CD4-positive, alpha-beta T cell treated with Interleukin-6 at 100 ng/mL for 8 hours (primary cell): Measurements from ENCODE around the gene RMI2.

Experiments
- DNase-seq: peaks from one replicate; pipeline ENCODE4 v3.0.0-alpha.2; 2020; ENCODE audit warnings: mixed read lengths, low spot score

Gene RMI2

DNA sequence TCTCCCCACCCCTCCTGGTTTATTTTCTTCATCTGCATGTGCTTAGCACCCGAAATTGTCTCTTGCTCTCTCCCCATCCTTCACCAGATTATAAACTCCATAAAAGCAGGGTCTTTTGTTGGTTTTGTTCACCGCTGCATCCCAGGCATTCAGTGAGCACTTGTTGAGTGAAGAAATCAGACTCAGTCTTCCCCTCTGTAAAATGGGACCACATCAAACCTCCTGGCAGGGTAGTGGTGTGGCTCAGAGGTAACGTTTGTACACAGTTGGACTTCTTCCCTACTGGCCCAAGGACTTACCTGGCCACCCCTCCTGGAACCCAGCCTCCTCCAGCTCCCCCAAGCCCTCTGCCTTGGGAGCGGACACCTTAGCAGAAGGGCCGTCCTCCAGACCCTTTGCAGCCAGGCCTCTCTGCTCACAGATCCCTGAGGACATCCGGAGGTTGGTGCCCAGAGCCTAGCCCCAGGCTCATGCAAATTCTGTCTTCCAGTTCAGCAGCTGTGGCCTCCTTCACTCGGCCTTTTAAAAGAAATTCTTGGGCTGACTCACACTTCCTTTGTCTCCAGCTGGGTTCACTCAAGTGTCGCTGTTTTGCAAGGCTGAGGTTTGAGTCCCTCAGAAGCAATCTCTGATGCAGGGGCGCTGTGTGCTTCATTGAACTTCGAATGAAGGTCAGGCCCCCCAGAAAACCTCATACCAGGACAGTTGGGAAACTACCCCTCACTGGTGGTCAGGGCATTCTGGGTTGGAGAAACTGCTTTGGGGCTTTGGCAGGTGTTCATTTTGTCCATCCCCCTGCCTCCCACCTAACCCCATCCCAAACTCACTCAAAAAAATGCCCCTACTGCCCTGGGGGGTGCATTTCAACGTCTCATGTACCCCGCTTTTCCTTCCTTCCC lies 16.8 kb upstream of the RMI2 start:
- DNase-seq, result peak; percentile 63

DNA sequence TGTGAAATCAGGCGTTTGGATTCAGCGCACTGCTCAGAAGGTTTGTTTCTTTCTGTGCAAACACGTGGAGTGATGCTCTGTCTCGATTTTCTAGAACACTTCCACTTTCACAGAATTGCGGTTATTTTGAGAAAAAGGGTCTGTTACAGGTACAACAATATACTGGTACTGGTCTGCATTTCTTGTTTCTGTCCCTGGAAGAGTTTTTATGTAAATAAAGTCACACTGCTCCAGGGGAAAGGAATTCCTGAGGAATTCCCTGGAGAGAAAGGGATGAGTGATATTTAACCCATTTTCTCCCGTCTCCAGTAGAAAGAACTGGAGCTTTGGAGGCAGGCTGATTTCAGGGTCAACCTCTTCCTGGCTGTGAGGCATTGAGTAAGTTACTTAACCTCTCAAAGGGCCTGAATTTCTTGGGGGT lies 16.2 kb upstream of the RMI2 start:
- no peak for DNase-seq

DNA sequence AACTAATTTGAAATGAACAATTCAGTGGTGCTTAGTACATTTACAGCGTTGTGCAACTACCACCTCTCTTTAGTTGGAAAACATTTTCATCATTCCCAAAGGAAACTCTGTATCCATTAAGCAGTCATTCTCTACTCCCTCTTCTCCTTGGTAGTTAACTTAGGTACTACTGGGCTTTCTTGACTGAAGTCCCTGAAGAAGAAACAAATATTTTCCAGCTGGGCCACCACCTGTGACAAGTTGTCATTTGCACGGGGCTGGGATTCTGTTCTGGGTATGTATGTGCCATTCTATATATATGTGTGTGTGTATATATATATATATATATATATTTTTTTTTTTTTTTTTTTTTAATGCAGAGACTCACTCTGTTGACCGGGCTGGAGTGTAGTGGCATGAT lies 15.4 kb upstream of the RMI2 start:
- no peak for DNase-seq

GRCh38 chr16:11330526-11331237 lies 14.6 kb upstream of the RMI2 start:
- no peak for DNase-seq

- DNase-seq, result no peak
These were observed 13.3 kb upstream of the RMI2 start for GRCh38 chr16:11331967-11332366.

DNA sequence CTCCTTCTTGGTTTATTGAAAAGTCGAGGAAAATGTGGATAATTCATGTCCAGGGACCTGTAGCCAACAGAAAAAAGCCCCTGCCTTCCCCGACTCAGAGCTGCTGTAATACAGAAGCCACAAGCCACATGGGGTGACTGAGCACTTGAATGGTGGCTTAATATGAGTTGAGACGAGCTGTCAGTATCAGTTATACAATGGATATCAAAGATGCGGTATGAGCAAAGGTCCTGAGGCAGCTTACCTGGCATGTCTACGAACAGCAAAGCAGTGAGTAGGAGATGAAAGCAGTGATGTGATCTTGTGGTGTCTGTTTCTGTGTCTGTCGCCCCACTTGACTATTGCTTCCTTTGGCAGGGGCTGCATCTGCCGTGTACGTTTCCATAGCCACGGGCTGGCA lies 12.2 kb upstream of the RMI2 start:
- DNase-seq, result no peak

- DNase-seq, result no peak
These were observed 11.6 kb upstream of the RMI2 start for GRCh38 chr16:11333702-11334101.

DNA sequence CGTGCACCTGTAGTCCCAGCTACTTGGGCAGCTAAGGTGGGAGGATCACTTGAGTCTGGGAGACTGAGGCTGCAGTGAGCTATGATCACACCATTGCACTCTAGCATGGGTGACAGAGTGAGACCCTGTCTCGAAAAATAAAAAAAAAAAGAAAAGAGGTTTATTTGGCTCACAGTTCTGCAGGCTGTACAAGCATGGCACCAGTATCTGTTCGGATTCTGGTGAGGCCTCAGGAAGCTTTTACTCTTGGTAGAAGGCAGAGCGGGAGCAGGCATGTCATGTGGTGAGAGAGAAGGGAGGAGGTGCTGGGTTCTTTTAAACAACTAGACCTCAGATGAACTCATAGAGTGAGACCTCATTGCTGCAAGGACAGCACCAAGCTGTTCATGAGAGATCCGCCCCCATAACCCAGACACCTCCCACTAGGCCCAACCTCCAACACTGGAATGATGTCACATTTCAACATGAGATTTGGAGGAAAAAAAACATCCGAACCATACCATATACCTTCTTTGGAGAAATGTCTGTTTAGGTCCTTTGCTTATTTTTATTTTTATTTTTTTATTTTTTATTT lies 10.3 kb upstream of the RMI2 start:
- no peak for DNase-seq

DNA sequence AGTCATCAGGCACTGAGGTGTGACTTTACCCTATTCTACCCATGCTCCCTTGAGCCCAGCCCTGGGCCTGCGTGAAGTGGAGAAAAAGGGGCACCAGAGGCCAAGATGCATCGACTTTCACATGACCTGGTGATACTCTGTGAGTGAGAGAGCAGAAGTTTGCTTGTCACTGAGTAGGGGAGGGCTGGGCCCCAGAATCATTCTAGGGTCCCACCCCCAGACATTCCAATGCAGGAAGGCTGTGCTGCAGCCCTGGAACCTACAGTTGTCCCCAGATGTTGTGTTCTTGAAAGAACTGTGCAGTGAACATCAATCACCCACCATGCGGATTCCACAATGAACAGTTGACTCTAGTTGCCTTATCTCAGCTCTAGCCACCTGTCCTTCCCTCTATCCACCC lies 6.2 kb upstream of the RMI2 start:
- no peak for DNase-seq

- DNase-seq, result no peak
These were observed 4.5 kb upstream of the RMI2 start for GRCh38 chr16:11340710-11341109.

- DNase-seq, result no peak
These were observed 3.9 kb upstream of the RMI2 start for GRCh38 chr16:11341371-11341770.

DNA sequence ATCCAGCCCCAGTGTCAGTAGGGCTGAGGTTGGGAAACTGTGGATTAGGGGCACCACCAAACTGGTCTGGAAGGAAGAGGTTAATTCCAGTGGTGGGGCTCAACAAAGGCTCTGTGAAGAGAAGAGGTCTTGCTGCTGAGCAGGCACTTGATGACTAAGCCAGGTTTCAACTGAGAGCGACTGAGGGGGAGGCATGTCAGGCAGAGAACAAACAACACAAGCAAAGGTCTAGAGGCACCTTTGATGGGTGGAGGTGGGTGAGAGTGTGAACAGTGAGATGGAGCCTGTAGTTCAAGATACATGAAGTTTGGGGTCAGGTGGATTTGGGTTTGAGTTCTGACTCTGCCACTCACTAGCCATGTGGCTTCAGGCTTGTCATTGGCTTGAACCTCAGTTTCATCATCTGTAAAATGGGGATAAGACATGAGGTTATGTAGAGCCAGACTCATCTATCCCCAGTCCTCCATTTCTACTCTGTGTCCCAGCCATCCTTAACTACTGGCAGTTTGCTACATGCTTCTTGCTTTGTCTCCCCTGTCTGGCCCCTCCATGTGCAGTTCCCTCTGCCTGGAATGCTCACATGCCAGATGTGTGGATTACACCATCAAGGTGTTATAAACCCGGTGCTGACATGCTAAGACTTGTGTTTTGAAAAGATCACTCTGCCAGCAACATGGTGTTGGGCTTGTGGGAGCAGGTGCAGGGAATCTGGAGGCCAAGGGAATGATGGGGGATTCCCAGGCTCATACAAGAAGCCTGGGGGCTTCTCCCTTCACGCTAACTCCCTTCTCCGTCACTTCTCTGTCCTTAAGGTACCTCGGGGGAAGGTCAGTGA lies 3.0 kb upstream of the RMI2 start:
- no peak for DNase-seq

GRCh38 chr16:11346700-11347319 lies 1.6 kb downstream of the RMI2 start:
- DNase-seq, result no peak

GRCh38 chr16:11347831-11348230 lies 2.6 kb downstream of the RMI2 start:
- no peak for DNase-seq

DNA sequence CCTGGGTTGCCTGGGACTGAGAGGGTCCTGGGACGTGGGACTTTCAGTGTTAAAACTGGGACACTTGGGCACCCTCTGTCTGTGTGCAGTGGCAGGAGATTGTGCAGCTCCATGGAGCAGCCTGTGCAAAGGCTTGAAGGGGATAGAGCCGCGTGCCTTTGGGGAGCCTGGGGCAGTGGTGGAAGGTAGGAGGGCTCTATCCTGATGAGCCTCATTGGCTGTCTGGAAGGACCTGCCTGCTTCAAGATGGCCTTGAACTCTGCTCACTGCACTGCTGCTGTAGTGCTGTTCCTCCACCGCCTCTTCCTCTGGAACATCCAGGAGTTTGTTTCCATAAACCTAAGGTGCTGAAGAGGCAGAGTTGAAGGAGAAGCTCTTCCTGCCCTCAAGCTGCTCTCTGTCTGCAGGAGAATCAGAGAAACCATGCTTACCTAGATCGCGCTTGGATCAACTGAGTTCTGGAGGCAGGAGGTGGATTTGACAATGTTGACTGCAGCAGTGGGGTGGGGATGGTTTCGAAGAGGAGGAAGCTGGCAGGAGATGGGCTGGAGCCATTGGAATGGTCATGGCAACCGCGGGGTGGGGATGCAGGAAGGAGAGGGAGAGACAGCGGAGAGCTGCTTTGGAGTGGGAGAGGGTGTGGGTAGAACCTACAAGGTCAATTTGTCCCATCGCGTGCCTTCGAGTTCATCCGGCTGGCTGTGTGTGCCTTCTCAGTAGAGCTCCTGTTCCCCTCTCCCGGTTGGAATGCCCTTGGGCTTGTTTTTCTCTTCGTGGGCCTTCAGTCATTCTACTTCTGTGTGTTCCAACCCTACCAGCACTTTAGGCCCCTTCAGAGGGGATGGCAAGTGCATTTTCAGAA lies 3.7 kb downstream of the RMI2 start:
- DNase-seq, result no peak

GRCh38 chr16:11349599-11350276 lies 4.5 kb downstream of the RMI2 start:
- DNase-seq, result no peak

DNA sequence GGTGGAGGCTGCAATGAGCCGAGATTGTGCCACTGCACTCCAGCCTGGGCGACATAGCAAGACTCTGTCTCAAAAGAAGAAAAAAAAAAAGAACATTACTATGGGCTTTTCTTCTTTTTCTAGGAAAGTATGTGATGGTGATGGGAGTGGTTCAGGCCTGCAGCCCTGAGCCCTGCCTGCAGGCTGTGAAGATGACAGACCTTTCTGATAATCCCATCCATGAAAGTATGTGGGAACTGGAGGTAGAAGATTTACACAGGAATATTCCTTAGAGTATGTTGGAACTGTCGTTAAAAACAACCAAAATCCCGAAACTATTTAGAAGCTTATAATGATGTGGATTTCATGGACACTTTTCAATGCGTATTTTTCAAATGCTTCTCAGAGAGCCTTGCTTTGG lies 5.3 kb downstream of the RMI2 start:
- DNase-seq, result no peak

- DNase-seq, result no peak
These were observed 5.7 kb downstream of the RMI2 start for GRCh38 chr16:11350921-11351335.

DNA sequence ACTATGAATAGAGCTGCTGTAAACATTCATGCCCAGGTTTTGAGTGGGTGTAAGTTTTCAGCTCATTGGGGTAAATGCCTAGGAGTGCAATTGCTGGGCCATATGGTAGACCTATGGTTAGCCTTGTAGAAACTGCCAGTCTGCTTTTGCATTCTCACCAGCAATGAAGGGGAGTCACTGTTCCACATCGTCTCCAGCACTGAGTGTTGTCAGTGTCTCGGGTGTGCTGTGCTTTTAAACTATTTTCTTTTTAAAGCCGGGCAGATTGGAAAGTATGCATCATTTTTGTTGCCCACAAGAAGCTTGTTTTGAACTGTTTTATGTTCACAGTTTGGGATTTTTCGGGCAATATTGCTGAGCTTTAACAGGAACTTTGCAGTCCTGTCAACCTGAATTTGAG lies 7.9 kb downstream of the RMI2 start:
- no peak for DNase-seq

DNA sequence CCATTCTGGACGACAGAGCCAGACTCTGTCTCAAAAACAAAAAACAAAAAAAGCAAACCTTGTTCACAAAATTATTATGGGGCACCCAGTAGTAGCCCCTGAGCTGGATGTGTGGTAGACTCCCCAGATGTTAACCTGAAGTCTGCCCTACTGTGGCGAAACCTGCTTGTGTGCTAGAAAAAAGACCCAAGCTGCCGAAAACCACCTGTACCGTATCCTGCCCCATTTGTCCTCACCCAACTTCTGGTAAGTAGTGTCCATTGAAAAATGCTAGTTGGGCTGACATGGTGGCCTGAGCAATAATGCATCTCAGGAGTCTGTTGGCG lies 9.1 kb downstream of the RMI2 start:
- no peak for DNase-seq
